Stimulated activated CD8-positive, alpha-beta memory T cell treated with anti-CD3 and anti-CD28 coated beads, Interleukin-7, amount 100 ng/mL, for 48 hours (primary cell): ENCODE data around the gene MICA.
"Not testable (repeated sequence)": the region's sequence is repeated elsewhere in the genome, so short reads cannot be mapped to it uniquely, and the experiment has no call there.

Experiments used
- DNase-seq, 2 donors: peaks; one replicate each; pipeline ENCODE4 v3.0.0-alpha.2; 2020; ENCODE audit warnings: low read depth in 1 of 2; ENCODE audit errors: extremely low read depth in 1 of 2

Gene MICA

GRCh38 chr6:31405996-31406395, 2.6 kb downstream of the MICA start:
- no peak for DNase-seq

- no peak for DNase-seq
Observed at GRCh38 chr6:31407699-31408098, 4.3 kb downstream of the MICA start.

- DNase-seq: no peak
Observed at GRCh38 chr6:31412506-31412905, 9.1 kb downstream of the MICA start.

- not testable (repeated sequence) for DNase-seq
Observed at GRCh38 chr6:31414148-31414770, 10.9 kb downstream of the MICA start.

- DNase-seq: no peak
Observed at GRCh38 chr6:31414771-31415265, 11.4 kb downstream of the MICA start.

GRCh38 chr6:31416394-31417014, 13.1 kb downstream of the MICA start:
- DNase-seq: no peak

- DNase-seq: no peak
Observed at GRCh38 chr6:31418251-31418650, 14.9 kb downstream of the MICA start.

- no peak for DNase-seq
Observed at GRCh38 chr6:31419842-31420241, 16.4 kb downstream of the MICA start.

GRCh38 chr6:31420546-31420945, 17.2 kb downstream of the MICA start:
- no peak for DNase-seq

- no peak for DNase-seq
Observed at GRCh38 chr6:31422587-31422986, 19.2 kb downstream of the MICA start.

GRCh38 chr6:31423550-31423949, 20.2 kb downstream of the MICA start:
- no peak for DNase-seq

GRCh38 chr6:31426395-31427354, 23.3 kb downstream of the MICA start:
- DNase-seq: no peak

- DNase-seq: no peak
Observed at GRCh38 chr6:31430449-31430848, 27.1 kb downstream of the MICA start.

- DNase-seq: not testable (repeated sequence)
Observed at GRCh38 chr6:31435051-31435450, 31.7 kb downstream of the MICA start.

GRCh38 chr6:31438222-31438621, 34.8 kb downstream of the MICA start:
- no peak for DNase-seq

- DNase-seq: no peak
Observed at GRCh38 chr6:31438677-31439076, 35.3 kb downstream of the MICA start.

- DNase-seq: peak; percentile 49 to 66
Observed at GRCh38 chr6:31441365-31442267, 38.2 kb downstream of the MICA start.

GRCh38 chr6:31446481-31446880, 43.1 kb downstream of the MICA start:
- DNase-seq: no peak

GRCh38 chr6:31446999-31447789, 43.8 kb downstream of the MICA start:
- not testable (repeated sequence) for DNase-seq

GRCh38 chr6:31450751-31451150, 47.4 kb downstream of the MICA start:
- DNase-seq: no peak
